ENCODE data around the gene FAM107B.

FAM107B gene

DNA sequence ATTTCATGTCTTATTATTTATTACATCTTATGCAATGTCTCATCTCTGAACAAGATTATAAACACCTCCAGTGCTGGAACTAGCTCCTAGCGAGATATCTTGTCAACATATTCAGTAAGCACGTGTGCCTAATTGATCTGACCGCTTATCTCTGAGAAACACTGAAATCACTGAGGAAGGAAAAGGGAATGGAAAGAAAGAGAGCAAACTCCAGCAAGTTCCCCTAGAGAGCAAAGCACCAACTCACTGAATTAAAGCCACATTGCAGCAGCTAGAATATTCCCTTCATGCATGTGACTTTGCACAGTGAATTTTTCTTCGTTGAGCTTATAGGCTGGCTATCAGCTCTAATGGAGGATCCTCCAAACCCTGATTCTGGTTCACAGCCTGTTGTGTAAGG, 266.9 kb downstream of the FAM107B start:
- TF ChIP-seq ZBTB8A (tag by site-specific recombination; IDR thresholded peaks at IDR 0.05) = no peak
- TF ChIP-seq ZNF416 (tag by site-specific recombination; IDR thresholded peaks at IDR 0.05) = no peak
- no peak for TF ChIP-seq GLIS2 (tag by site-specific recombination; IDR thresholded peaks at IDR 0.05)
- no peak for TF ChIP-seq ZBTB17 (tag by site-specific recombination; IDR thresholded peaks at IDR 0.05)
- TF ChIP-seq KLF8 (tag by site-specific recombination; IDR thresholded peaks at IDR 0.05) = no peak
- no peak for TF ChIP-seq ZNF423 (tag by site-specific recombination; IDR thresholded peaks at IDR 0.05)
- no peak for TF ChIP-seq ZNF426 (tag by site-specific recombination; IDR thresholded peaks at IDR 0.05)
- no peak for TF ChIP-seq ZNF514 (tag by site-specific recombination; IDR thresholded peaks at IDR 0.05)
- TF ChIP-seq ZNF548 (tag by site-specific recombination; IDR thresholded peaks at IDR 0.05) = no peak
- no peak for TF ChIP-seq ZNF791 (tag by site-specific recombination; IDR thresholded peaks at IDR 0.05)
- TF ChIP-seq ZBTB1 (tag by site-specific recombination; IDR thresholded peaks at IDR 0.05) = no peak
- no peaks in the 10 kb centered on the region; a peak in 1 of 3 replicates for H3K36me3 ChIP-seq (ENCODE audit: control insufficient read depth in 2 of 2, insufficient read depth in 1 of 2, low read length in 2 of 2)
- ChIA-PET POLR2A (no interaction called here), CTCF (interaction anchor here (0.6 to 0.7 kb wide), 2 partner anchors 396 to 599 kb away, joined by 3 read pairs; no protein-coding TSS in a partner anchor)
- no peak overlapping the region for H3K27ac ChIP-seq (ENCODE audit: extremely low read depth, low read depth, low read length)
- no peak overlapping the region for H3K4me3 ChIP-seq (ENCODE audit: low read depth, low read length)
- H3K4me1 ChIP-seq (ENCODE audit: control insufficient read depth, insufficient read depth, low read length) = no peaks in the 10 kb centered on the region
- H3K9me3 ChIP-seq (ENCODE audit: control insufficient read depth, insufficient read depth, low read depth, low read length) = no peaks in the 10 kb centered on the region; the same call in 1 of the 2 replicates

GRCh38 chr10:14507176-14507575, 267.5 kb downstream of the FAM107B start:
- Histone ChIP-seq H3K4me1 (ENCODE audit: control insufficient read depth, insufficient read depth, low read length) (no peaks in the 10 kb centered on the region), H3K4me3 (ENCODE audit: low read depth, low read length) (no peak overlapping the region), H3K9me3 (ENCODE audit: control insufficient read depth, insufficient read depth, low read depth, low read length) (no peaks in the 10 kb centered on the region; the same call in 1 of the 2 replicates), H3K27ac (ENCODE audit: extremely low read depth, low read depth, low read length) (no peak overlapping the region), H3K36me3 (ENCODE audit: control insufficient read depth in 2 of 2, insufficient read depth in 1 of 2, low read length in 2 of 2) (no peaks in the 10 kb centered on the region)
- CTCF ChIA-PET = no interaction called here
- TF ChIP-seq SETDB1 (IDR thresholded peaks at IDR 0.05; ENCODE audit: insufficient read length, low read length) = peak; percentile 35
- TF ChIP-seq ZNF37A (tag by site-specific recombination; IDR thresholded peaks at IDR 0.05) = no peak
- no peak for TF ChIP-seq ZIC2 (tag by site-specific recombination; IDR thresholded peaks at IDR 0.05)
- no peak for TF ChIP-seq ZNF292 (tag by site-specific recombination; IDR thresholded peaks at IDR 0.05; ENCODE audit: borderline replicate concordance, low read depth)
- no peak for TF ChIP-seq GLI4 (tag by site-specific recombination; IDR thresholded peaks at IDR 0.05)
- POLR2A ChIA-PET = no interaction called here

GRCh38 chr10:14502431-14502830, 272.3 kb downstream of the FAM107B start:
- Histone ChIP-seq H3K9me3 (ENCODE audit: control insufficient read depth, insufficient read depth, low read depth, low read length) (no peaks in the 10 kb centered on the region), H3K36me3 (ENCODE audit: control insufficient read depth in 2 of 2, insufficient read depth in 1 of 2, low read length in 2 of 2) (no peaks in the 10 kb centered on the region), H3K4me3 (ENCODE audit: low read depth, low read length) (no peak overlapping the region), H3K4me1 (ENCODE audit: control insufficient read depth, insufficient read depth, low read length) (no peaks in the 10 kb centered on the region), H3K27ac (ENCODE audit: extremely low read depth, low read depth, low read length) (no peak overlapping the region)
- POLR2A ChIA-PET = no interaction called here
- CTCF ChIA-PET = interaction anchor here (0.6 kb wide), 1 partner anchor 72 kb away, joined by 3 read pairs; no protein-coding TSS in a partner anchor
- TF ChIP-seq ZNF394 (tag by site-specific recombination; IDR thresholded peaks at IDR 0.05; ENCODE audit: borderline replicate concordance) (no peak), SCRT1 (tag by site-specific recombination; IDR thresholded peaks at IDR 0.05; ENCODE audit: borderline replicate concordance) (no peak), ZNF558 (tag by site-specific recombination; IDR thresholded peaks at IDR 0.05) (no peak), ZNF169 (tag by site-specific recombination; IDR thresholded peaks at IDR 0.05) (no peak), ZNF670 (tag by site-specific recombination; IDR thresholded peaks at IDR 0.05; ENCODE audit: low read depth) (no peak), MZF1 (tag by site-specific recombination; IDR thresholded peaks at IDR 0.05; ENCODE audit: borderline replicate concordance) (no peak), GLIS1 (tag by site-specific recombination; IDR thresholded peaks at IDR 0.05) (no peak), ZNF292 (tag by site-specific recombination; IDR thresholded peaks at IDR 0.05; ENCODE audit: borderline replicate concordance, low read depth) (no peak), ZNF248 (tag by site-specific recombination; IDR thresholded peaks at IDR 0.05) (no peak), GFI1B (tag by site-specific recombination; IDR thresholded peaks at IDR 0.05) (no peak), REST (tag by site-specific recombination; IDR thresholded peaks at IDR 0.05) (no peak), YY1 (tag by site-specific recombination; IDR thresholded peaks at IDR 0.05) (no peak), ZFHX2 (tag by site-specific recombination; conservative IDR thresholded peaks at IDR 0.05) (no peak), ZNF16 (tag by site-specific recombination; IDR thresholded peaks at IDR 0.05; ENCODE audit: low read depth) (no peak), ZNF223 (tag by site-specific recombination; IDR thresholded peaks at IDR 0.05) (no peak), SP7 (tag by site-specific recombination; IDR thresholded peaks at IDR 0.05) (no peak)
- TF ChIP-seq, protein P1, sequence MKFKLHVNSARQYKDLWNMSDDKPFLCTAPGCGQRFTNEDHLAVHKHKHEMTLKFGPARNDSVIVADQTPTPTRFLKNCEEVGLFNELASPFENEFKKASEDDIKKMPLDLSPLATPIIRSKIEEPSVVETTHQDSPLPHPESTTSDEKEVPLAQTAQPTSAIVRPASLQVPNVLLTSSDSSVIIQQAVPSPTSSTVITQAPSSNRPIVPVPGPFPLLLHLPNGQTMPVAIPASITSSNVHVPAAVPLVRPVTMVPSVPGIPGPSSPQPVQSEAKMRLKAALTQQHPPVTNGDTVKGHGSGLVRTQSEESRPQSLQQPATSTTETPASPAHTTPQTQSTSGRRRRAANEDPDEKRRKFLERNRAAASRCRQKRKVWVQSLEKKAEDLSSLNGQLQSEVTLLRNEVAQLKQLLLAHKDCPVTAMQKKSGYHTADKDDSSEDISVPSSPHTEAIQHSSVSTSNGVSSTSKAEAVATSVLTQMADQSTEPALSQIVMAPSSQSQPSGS (tag by site-specific recombination; IDR thresholded peaks at IDR 0.05; ENCODE audit: low read depth) = no peak

All from HEK293 (cell line).